AG10803 (cell line): ENCODE results near the gene BRD8.
"Not testable (repeated sequence)": the region's sequence is repeated elsewhere in the genome, so short reads cannot be mapped to it uniquely, and the experiment has no call there.

Source experiments
- DNase-seq: peaks from one replicate; pipeline ENCODE4 v3.0.0; 2010; ENCODE audit warnings: low read depth
- H3K4me3 ChIP-seq: 2 replicates; pipeline ENCODE4 v1.5.1; 2011; ENCODE audit warnings: mild to moderate bottlenecking, low read length, control low read depth
- TF ChIP-seq, protein P1 (sequence below): conservative IDR thresholded peaks from 2 replicates; pipeline ENCODE4 v1.5.1; 2011; ENCODE audit warnings: mild to moderate bottlenecking, low read length, control low read depth, inconsistent platforms

The BRD8 gene

DNA sequence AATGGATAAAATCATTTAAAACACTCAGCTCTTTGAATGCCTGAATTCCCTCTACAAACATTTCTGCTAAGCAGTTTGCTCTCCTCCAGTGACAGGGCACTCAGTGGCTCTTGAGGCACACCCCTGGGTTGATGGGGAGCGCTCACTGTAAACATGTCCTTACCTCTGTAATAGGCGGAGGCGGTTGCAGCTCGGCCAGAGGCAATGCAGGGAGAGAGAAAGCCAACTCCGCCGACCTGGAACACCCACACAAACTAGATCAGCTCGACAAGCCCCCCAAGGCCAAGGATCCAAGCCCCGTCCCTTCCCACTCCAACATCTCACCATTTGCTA lies 34.4 kb upstream of the BRD8 start:
- TF ChIP-seq, protein P1, sequence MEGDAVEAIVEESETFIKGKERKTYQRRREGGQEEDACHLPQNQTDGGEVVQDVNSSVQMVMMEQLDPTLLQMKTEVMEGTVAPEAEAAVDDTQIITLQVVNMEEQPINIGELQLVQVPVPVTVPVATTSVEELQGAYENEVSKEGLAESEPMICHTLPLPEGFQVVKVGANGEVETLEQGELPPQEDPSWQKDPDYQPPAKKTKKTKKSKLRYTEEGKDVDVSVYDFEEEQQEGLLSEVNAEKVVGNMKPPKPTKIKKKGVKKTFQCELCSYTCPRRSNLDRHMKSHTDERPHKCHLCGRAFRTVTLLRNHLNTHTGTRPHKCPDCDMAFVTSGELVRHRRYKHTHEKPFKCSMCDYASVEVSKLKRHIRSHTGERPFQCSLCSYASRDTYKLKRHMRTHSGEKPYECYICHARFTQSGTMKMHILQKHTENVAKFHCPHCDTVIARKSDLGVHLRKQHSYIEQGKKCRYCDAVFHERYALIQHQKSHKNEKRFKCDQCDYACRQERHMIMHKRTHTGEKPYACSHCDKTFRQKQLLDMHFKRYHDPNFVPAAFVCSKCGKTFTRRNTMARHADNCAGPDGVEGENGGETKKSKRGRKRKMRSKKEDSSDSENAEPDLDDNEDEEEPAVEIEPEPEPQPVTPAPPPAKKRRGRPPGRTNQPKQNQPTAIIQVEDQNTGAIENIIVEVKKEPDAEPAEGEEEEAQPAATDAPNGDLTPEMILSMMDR: no peak
- H3K4me3 ChIP-seq: peak overlapping the region; percentile 81
- DNase-seq: peak; percentile 4

- TF ChIP-seq, protein P1: no peak
- no peak for DNase-seq
- H3K4me3 ChIP-seq: no peak overlapping the region
Measured at GRCh38 chr5:138210985-138211384, 32.6 kb upstream of the BRD8 start.

DNA sequence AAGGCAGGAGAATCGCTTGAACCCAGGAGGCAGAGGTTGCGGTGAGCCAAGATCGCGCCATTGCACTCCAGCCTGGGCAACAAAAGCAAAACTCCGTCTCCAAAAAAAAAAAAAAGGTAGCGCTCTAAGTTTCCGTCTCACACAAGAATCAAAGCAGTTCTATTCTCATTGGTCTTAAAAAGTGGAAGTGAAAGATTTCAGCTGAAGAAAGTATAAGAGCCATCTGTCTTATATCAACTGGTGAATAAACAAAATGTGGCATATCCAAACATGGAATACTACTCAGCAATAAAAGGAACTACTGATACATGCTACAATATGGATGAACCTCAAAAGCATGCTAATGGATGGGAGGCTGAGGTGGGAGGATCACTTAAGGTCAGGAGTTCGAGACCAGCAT lies 15.4 kb upstream of the BRD8 start:
- DNase-seq, H3K4me3 ChIP-seq: not testable (repeated sequence)

- H3K4me3 ChIP-seq: no peak overlapping the region
Measured at GRCh38 chr5:138192826-138193225, 14.4 kb upstream of the BRD8 start.

DNA sequence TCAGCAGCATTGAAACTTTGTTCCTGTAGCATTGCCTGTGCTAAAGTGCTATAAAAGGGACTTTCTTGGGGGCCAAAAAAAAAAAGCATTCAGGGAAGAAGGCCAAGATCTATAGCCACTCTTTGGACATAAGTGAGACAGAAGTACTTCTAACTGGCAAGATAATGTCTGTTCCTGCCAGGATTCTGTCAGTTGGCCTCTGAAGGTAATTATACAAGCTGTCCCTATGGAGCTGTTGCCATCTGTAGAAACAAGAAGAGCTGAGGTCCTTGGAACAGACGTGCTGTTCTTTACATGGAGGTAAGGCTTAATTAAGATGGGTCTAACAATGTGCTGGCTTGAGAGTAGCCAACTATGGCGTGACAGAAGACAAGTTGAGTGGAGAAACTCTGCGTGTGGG lies 10.2 kb upstream of the BRD8 start:
- TF ChIP-seq, protein P1: no peak
- H3K4me3 ChIP-seq: no peak overlapping the region
- DNase-seq: no peak

More at GRCh38 chr5:138192826-138193225, 14.4 kb upstream of the BRD8 start:
- TF ChIP-seq, protein P1: no peak
- no peak for DNase-seq

DNA sequence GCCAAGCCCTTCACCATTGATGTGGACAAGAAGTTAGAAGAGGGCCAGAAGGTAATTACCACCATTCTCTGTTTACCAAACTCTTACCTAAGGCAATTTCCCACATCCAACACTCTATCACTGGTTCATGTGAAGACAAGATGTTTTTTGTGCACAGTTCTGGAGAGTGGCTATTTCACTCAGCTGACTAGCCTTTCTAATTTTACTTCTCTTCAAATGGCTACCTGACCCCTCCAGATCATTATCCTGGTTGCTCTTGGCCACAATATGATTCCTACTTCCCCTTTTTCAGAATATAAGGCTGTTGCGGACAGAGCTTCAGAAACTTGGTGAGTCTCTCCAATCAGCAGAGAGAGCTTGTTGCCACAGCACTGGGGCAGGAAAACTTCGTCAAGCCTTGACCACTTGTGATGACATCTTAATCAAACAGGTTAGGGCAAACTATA lies 7.6 kb upstream of the BRD8 start:
- no peak overlapping the region for H3K4me3 ChIP-seq
- TF ChIP-seq, protein P1: no peak
- DNase-seq: no peak

DNA sequence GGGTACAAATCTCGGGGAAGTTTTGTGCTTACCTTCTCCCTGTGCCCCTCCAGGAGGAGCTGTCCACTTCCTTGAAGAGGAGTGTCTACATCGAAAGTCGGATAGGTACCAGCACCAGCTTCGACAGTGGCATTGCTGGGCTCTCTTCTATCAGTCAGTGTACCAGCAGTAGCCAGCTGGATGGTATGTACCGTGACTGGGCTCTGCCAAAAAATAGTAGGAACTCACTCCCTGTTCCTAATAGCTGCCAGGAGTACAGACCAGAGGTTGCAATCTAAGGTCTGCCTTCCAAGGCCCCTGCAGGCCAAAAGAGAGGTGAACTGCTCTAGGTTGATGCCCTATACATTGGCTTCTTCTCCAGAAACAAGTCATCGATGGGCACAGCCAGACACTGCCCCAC lies 4.4 kb upstream of the BRD8 start:
- TF ChIP-seq, protein P1: no peak
- no peak overlapping the region for H3K4me3 ChIP-seq
- no peak for DNase-seq

DNA sequence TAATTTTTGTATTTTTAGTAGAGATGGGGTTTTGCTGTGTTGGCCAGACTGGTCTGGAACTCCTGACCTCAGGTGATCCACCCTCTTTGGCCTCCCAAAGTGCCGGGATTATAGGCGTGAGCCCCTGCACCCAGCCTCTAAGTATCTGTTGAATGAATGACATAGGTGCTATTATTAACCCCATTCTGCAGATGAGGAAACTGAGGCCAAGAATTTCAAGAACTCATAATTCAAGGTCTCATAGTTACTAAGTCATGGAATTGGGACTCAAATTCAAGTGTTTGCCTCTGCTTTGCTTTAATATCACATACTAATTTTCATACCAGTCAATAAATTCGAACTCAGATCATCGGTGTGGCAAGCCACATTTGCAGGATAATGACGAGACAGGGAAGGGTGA lies 2.4 kb upstream of the BRD8 start:
- no peak for DNase-seq
- TF ChIP-seq, protein P1: no peak
- no peak overlapping the region for H3K4me3 ChIP-seq
